Lung (tissue), 12 donors: ENCODE results near the gene BCAP29. TPM values are rescaled to one million over a fixed set of nuclear protein-coding genes. Genes with fewer than 3 reads are reported as not detected.

ENCODE experiments used
- ATAC-seq: fragments of 200-7000 bp; cut with Tn5 transposase; one replicate; pipeline ENCODE4 v1.9.1; 2020; ENCODE audit warnings: moderate number of reproducible peaks; ENCODE audit not compliant: insufficient read depth, low FRiP score
- DNase-seq, 3 donors: peaks; one replicate each; pipeline ENCODE4 v3.0.0-alpha.2; 2013 to 2017
- H3K27ac ChIP-seq, 2 donors: one replicate each; pipeline ENCODE4 v1.5.1; 2013; ENCODE audit warnings: mild to moderate bottlenecking in 2 of 2, moderate library complexity in 2 of 2, control low read depth in 1 of 2, inconsistent platforms in 1 of 2, low read depth in 1 of 2, low read length in 1 of 2
- H3K27me3 ChIP-seq, 3 donors: one replicate each; pipeline ENCODE4 v1.5.1; 2013; ENCODE audit warnings: low read length in 2 of 3; ENCODE audit not compliant: control insufficient read depth in 3 of 3, insufficient read depth in 3 of 3
- H3K36me3 ChIP-seq, 4 donors: one replicate each; pipeline ENCODE4 v1.5.1; 2013; ENCODE audit warnings: low read length in 4 of 4, mild to moderate bottlenecking in 1 of 4, moderate library complexity in 1 of 4; ENCODE audit not compliant: control insufficient read depth in 4 of 4, insufficient read depth in 4 of 4
- H3K4me1 ChIP-seq, 5 donors: one replicate each; pipeline ENCODE4 v1.5.1; 2013; ENCODE audit warnings: low read length in 5 of 5, mild to moderate bottlenecking in 2 of 5, moderate library complexity in 1 of 5; ENCODE audit not compliant: control insufficient read depth in 5 of 5, insufficient read depth in 5 of 5
- H3K4me3 ChIP-seq: one replicate; pipeline ENCODE4 v1.5.1; 2013; ENCODE audit warnings: mild to moderate bottlenecking, control low read depth, moderate library complexity
- H3K9ac ChIP-seq, 2 donors: one replicate each; pipeline ENCODE4 v1.5.1; 2013; ENCODE audit warnings: low read length in 2 of 2, control low read depth in 1 of 2; ENCODE audit not compliant: insufficient read depth in 1 of 2
- H3K9me3 ChIP-seq, 4 donors: one replicate each; pipeline ENCODE4 v1.5.1; 2013; ENCODE audit warnings: low read length in 3 of 4, mild to moderate bottlenecking in 1 of 4, moderate library complexity in 1 of 4; ENCODE audit not compliant: control insufficient read depth in 4 of 4, insufficient read depth in 3 of 4
- CTCF ChIP-seq: IDR thresholded peaks from 2 replicates; pipeline ENCODE4 v1.5.1; 2012; ENCODE audit warnings: mild to moderate bottlenecking; ENCODE audit errors: control extremely low read depth, extremely low read depth
- WGBS, 2 donors: extraction: QIAGEN DNeasy Blood & Tissue Kit; methylation state at CpG; one replicate each; pipeline ENCODE4 v1.1.7; 2013; 5-methylcytosine and 5-hydroxymethylcytosine counted together
- polyA plus RNA-seq, 2 donors: library from polyadenylated mRNA; stranded (reverse); fragments of 200-250 nt; gene quantifications; one replicate each; pipeline ENCODE4 v1.2.1, GENCODE V29; 2013
- total RNA-seq, 2 donors: library from RNA; depleted of rRNA in 1 of 2; stranded (reverse); fragments of >200 nt in 1 of 2; gene quantifications; one replicate each; pipeline ENCODE4 v1.2.1, GENCODE V29; 2014 to 2021
- donor health status: control.
- donor health status: control.
- donor health status: Bipolar disorder and iron deficiency.
- donor health status: healthy.
- donor health status: DM: yes; HTN: yes; CAD: no.

The BCAP29 gene
- total and polyA plus RNA-seq, 4 donors, result 49.0 to 109 (median 50.4) TPM

GRCh38 chr7:107643407-107643806 lies 63.4 kb downstream of the BCAP29 start:
- Histone ChIP-seq H3K4me3 (no peak overlapping the region), H3K4me1 (peaks cover 0 to 18% (median 3%) of the 10 kb centered on the region in 5 donors), H3K36me3 (no peaks in the 10 kb centered on the region), H3K9me3 (peaks cover 0 to 2% (median 0%) of the 10 kb centered on the region in 4 donors), H3K9ac (no peak overlapping the region), H3K27me3 (peaks cover 0 to 26% (median 19%) of the 10 kb centered on the region in 3 donors), H3K27ac (no peak overlapping the region)
- DNase-seq, result no peak
- no peak for TF ChIP-seq CTCF
- no peak for ATAC-seq
- WGBS, 2 donors, result 77 to 96% methylated on average over 1 of the region's 1 CpG

- WGBS, 2 donors, result 69 to 89% methylated on average over 1 of the region's 1 CpG
- Histone ChIP-seq H3K9ac (no peak overlapping the region), H3K27me3 (peaks cover 0 to 26% (median 19%) of the 10 kb centered on the region in 3 donors), H3K36me3 (no peaks in the 10 kb centered on the region), H3K9me3 (peaks cover 0 to 2% (median 0%) of the 10 kb centered on the region in 4 donors), H3K4me3 (no peak overlapping the region), H3K4me1 (peaks cover 0 to 18% (median 3%) of the 10 kb centered on the region in 5 donors), H3K27ac (no peak overlapping the region)
- no peak for TF ChIP-seq CTCF
- no peak for DNase-seq
- ATAC-seq, result no peak
Observed at GRCh38 chr7:107643938-107644308, 63.9 kb downstream of the BCAP29 start.

GRCh38 chr7:107644309-107644974 lies 64.4 kb downstream of the BCAP29 start:
- H3K9ac ChIP-seq, result no peak overlapping the region
- no peak for ATAC-seq
- H3K9me3 ChIP-seq, result peaks cover 0 to 2% (median 0%) of the 10 kb centered on the region in 4 donors
- WGBS, 2 donors, result 62 to 71% methylated on average over 9 of the region's 9 CpGs
- no peak overlapping the region for H3K4me3 ChIP-seq
- peak; percentile 79 to 96 (median 93) for DNase-seq
- no peak overlapping the region for H3K27ac ChIP-seq
- peaks cover 0 to 22% (median 17%) of the 10 kb centered on the region in 3 donors for H3K27me3 ChIP-seq
- peaks cover 0 to 18% (median 3%) of the 10 kb centered on the region in 5 donors for H3K4me1 ChIP-seq
- H3K36me3 ChIP-seq, result no peaks in the 10 kb centered on the region
- no peak for TF ChIP-seq CTCF

- 96 to 99% methylated on average over 5 of the region's 5 CpGs for WGBS, 2 donors
- no peak overlapping the region for H3K4me3 ChIP-seq
- H3K36me3 ChIP-seq, result no peaks in the 10 kb centered on the region
- DNase-seq (no peak), ATAC-seq (no peak)
- peaks cover 0 to 16% (median 15%) of the 10 kb centered on the region in 3 donors for H3K27me3 ChIP-seq
- no peak for TF ChIP-seq CTCF
- no peak overlapping the region for H3K9ac ChIP-seq
- no peaks in the 10 kb centered on the region for H3K4me1 ChIP-seq
- no peaks in the 10 kb centered on the region for H3K9me3 ChIP-seq
- no peak overlapping the region for H3K27ac ChIP-seq
Observed at GRCh38 chr7:107652642-107653041, 72.6 kb downstream of the BCAP29 start.
